ENCODE data around the gene PCBP2.
"Not testable (repeated sequence)": the region's sequence is repeated elsewhere in the genome, so short reads cannot be mapped to it uniquely, and the experiment has no call there.

PCBP2 gene

GRCh38 chr12:53476769-53477209, 24.9 kb downstream of the PCBP2 start:
- peak; percentile 15 for TF ChIP-seq CTCF (IDR thresholded peaks at IDR 0.05; ENCODE audit: insufficient read depth, low read depth, low read length, missing control alignments)

GRCh38 chr12:53478865-53479264, 27.0 kb downstream of the PCBP2 start:
- TF ChIP-seq CTCF (IDR thresholded peaks at IDR 0.05; ENCODE audit: insufficient read depth, low read depth, low read length, missing control alignments) = no peak
- no peak for DNase-seq (ENCODE audit: low read depth)
- no peak overlapping the region for H3K4me3 ChIP-seq (ENCODE audit: low read depth, low read length)

More at GRCh38 chr12:53476769-53477209, 24.9 kb downstream of the PCBP2 start:
- H3K4me3 ChIP-seq (ENCODE audit: low read depth, low read length) = no peak overlapping the region
- DNase-seq (ENCODE audit: low read depth) = no peak

- TF ChIP-seq CTCF (IDR thresholded peaks at IDR 0.05; ENCODE audit: insufficient read depth, low read depth, low read length, missing control alignments) = no peak
- H3K4me3 ChIP-seq (ENCODE audit: low read depth, low read length) = no peak overlapping the region
- DNase-seq (ENCODE audit: low read depth) = no peak
Measured at GRCh38 chr12:53479331-53479730, 27.4 kb downstream of the PCBP2 start.

- TF ChIP-seq CTCF (IDR thresholded peaks at IDR 0.05; ENCODE audit: insufficient read depth, low read depth, low read length, missing control alignments) = no peak
- DNase-seq (ENCODE audit: low read depth) = no peak
- no peak overlapping the region for H3K4me3 ChIP-seq (ENCODE audit: low read depth, low read length)
Measured at GRCh38 chr12:53480491-53481442, 28.9 kb downstream of the PCBP2 start.

GRCh38 chr12:53481458-53481857, 29.6 kb downstream of the PCBP2 start:
- not testable (repeated sequence) for DNase-seq (ENCODE audit: low read depth)

GRCh38 chr12:53481939-53482586, 30.2 kb downstream of the PCBP2 start:
- DNase-seq (ENCODE audit: low read depth) = peak; percentile 54
- peak; percentile 18 for TF ChIP-seq CTCF (IDR thresholded peaks at IDR 0.05; ENCODE audit: insufficient read depth, low read depth, low read length, missing control alignments)
- no peak overlapping the region for H3K4me3 ChIP-seq (ENCODE audit: low read depth, low read length)

More at GRCh38 chr12:53481458-53481857, 29.6 kb downstream of the PCBP2 start:
- H3K4me3 ChIP-seq (ENCODE audit: low read depth, low read length) = not testable (repeated sequence)

GRCh38 chr12:53482626-53483168, 30.8 kb downstream of the PCBP2 start:
- no peak overlapping the region for H3K4me3 ChIP-seq (ENCODE audit: low read depth, low read length)
- no peak for TF ChIP-seq CTCF (IDR thresholded peaks at IDR 0.05; ENCODE audit: insufficient read depth, low read depth, low read length, missing control alignments)
- DNase-seq (ENCODE audit: low read depth) = no peak
